GM19035 (cell line): ENCODE data around the gene RFX8.
"Not testable (repeated sequence)": the region's sequence is repeated elsewhere in the genome, so short reads cannot be mapped to it uniquely, and the experiment has no call there.

Source experiments
- ATAC-seq: cut with Tn5 transposase; IDR thresholded peaks from one replicate; pipeline ENCODE4 v1.9.1; 2021; ENCODE audit not compliant: unreplicated experiment

Gene RFX8

GRCh38 chr2:101355401-101356054 lies 119.4 kb downstream of the RFX8 start:
- no peak for ATAC-seq

GRCh38 chr2:101354420-101355311 lies 120.2 kb downstream of the RFX8 start:
- no peak for ATAC-seq

- ATAC-seq: not testable (repeated sequence)
Measured at GRCh38 chr2:101352631-101353030, 122.3 kb downstream of the RFX8 start.

- no peak for ATAC-seq
Measured at GRCh38 chr2:101351207-101351606, 123.7 kb downstream of the RFX8 start.

GRCh38 chr2:101349893-101350662 lies 124.8 kb downstream of the RFX8 start:
- no peak for ATAC-seq

GRCh38 chr2:101348883-101349282 lies 126.0 kb downstream of the RFX8 start:
- ATAC-seq: no peak
